ENCODE measurements around the gene ZNF536. TPM values are rescaled to one million over a fixed set of nuclear protein-coding genes. Genes with fewer than 3 reads are reported as not detected.

Gene ZNF536
- total and polyA plus RNA-seq, 2 of the 13 experiments (the other 11 are each of a cell fraction or from before 2014, with no cell fraction given): not detected

DNA sequence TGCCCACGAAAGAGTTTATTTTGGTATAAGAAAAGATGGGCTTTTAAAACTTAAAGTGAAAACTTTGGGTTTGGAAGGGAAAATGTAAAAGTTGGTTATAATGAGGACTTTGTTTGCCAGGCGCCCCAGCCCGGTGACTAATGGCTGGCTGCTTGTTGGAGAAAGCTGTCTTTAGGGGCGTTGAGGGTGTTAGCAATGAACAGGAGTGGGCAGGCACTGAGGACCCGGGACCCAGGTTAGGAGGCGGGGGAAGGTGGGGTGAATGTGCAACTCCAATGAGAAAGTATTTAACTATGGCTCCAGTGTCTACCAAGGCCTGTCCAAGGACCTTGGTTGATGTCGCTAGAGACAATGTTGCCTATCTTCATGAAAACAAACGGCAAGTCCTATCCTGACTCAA is 118.6 kb downstream of the ZNF536 start:
- Histone ChIP-seq H3K36me3 (replicated peaks in 1 of 2; ENCODE audit: control insufficient read depth in 1 of 2, insufficient read depth in 2 of 2, low read length in 2 of 2) (no peaks in the 10 kb centered on the region), H3K27ac (ENCODE audit: extremely low read length, insufficient read depth, low read length) (no peak overlapping the region), H3K79me2 (ENCODE audit: insufficient read depth, low read length) (no peaks in the 10 kb centered on the region), H4K20me1 (ENCODE audit: insufficient read depth, low read length) (no peaks in the 10 kb centered on the region), H3K9ac (ENCODE audit: insufficient read depth, low read depth, low read length) (no peak overlapping the region), H3K4me2 (ENCODE audit: low read depth, low read length) (no peak overlapping the region), H3K27me3 (ENCODE audit: control insufficient read depth in 1 of 2, insufficient read depth in 2 of 2, low read length in 2 of 2) (peaks cover 0 to 14% of the 10 kb centered on the region in 2 experiments; a peak in 3 of 5 replicates), H3K9me3 (ENCODE audit: low read length) (no peaks in the 10 kb centered on the region), H3K4me3 (replicated peaks in 1 of 3; ENCODE audit: insufficient read depth in 1 of 3, low read depth in 2 of 3, low read length in 3 of 3) (no peak overlapping the region), H3K4me1 (ENCODE audit: insufficient read depth, low read length) (no peaks in the 10 kb centered on the region), H2AFZ (ENCODE audit: low read length) (no peak overlapping the region)
- intact Hi-C loops (cut with micrococcal nuclease; ENCODE audit: unreplicated experiment) (no loop called here), in situ Hi-C loops (cut with HindIII; ENCODE audit: extremely low pct_ligation_motif_present, low pct_unique_long_range_greater_than_20kb) (no loop called here)
- DNase-seq (ENCODE audit: low spot score) (no peak), ATAC-seq (no peak), FAIRE-seq (no peak)
- ChIA-PET POLR2A (no interaction called here), CTCF (ENCODE audit: low intra/inter-chr PET ratio, low total read pairs) (no interaction called here)
- 20% methylated on average over 8 of the region's 8 CpGs for WGBS (ENCODE audit: low lambda C conversion rate)
- no peak for TF ChIP-seq ZNF790 (CRISPR knock-in tag; IDR thresholded peaks at IDR 0.05; ENCODE audit: borderline replicate concordance)
- no peak for TF ChIP-seq ZNF788 (CRISPR knock-in tag; IDR thresholded peaks at IDR 0.05; ENCODE audit: borderline replicate concordance)
- TF ChIP-seq ZBTB44 (CRISPR knock-in tag; IDR thresholded peaks at IDR 0.05): no peak
- no peak for TF ChIP-seq ZNF775 (CRISPR knock-in tag; IDR thresholded peaks at IDR 0.05; ENCODE audit: borderline replicate concordance)
- TF ChIP-seq HOXA3 (CRISPR knock-in tag; IDR thresholded peaks at IDR 0.05): no peak
- TF ChIP-seq ZNF644 (CRISPR knock-in tag; IDR thresholded peaks at IDR 0.05; ENCODE audit: low read depth): no peak
- no peak for TF ChIP-seq ZBTB33 (CRISPR knock-in tag; IDR thresholded peaks at IDR 0.05)
- TF ChIP-seq BHLHE40 (IDR thresholded peaks at IDR 0.05; ENCODE audit: low read length): no peak
- no peak for TF ChIP-seq CENPBD1 (CRISPR knock-in tag; IDR thresholded peaks at IDR 0.05; ENCODE audit: borderline replicate concordance, low read depth)
- no peak for TF ChIP-seq KLF12 (CRISPR knock-in tag; IDR thresholded peaks at IDR 0.05; ENCODE audit: borderline replicate concordance)
- no TSS peak for BruUV-seq (replicated peaks)
